Epithelial cell of proximal tubule (primary cell): ENCODE results near the gene CCL20. TPM values are rescaled to one million over a fixed set of nuclear protein-coding genes. Genes with fewer than 3 reads are reported as not detected.
A peak's percentile ranks its signal among the peaks of the same experiment; 100 is the strongest.

ENCODE experiments used
- DNase-seq: peaks from one replicate; pipeline ENCODE4 v3.0.0-alpha.2; 2011; ENCODE audit warnings: low read depth
- H3K4me3 ChIP-seq: 2 replicates; pipeline ENCODE4 v1.5.1; 2011; ENCODE audit warnings: low read depth, mild to moderate bottlenecking, low read length
- total RNA-seq: library from RNA; depleted of rRNA; stranded (reverse); fragments of >200 nt; gene quantifications from 2 replicates; pipeline ENCODE4 v1.2.3, GENCODE V29; 2015
- TF ChIP-seq, protein P1 (sequence below): conservative IDR thresholded peaks from 2 replicates; pipeline ENCODE4 v1.5.1; 2012; ENCODE audit warnings: low read depth, mild to moderate bottlenecking, low read length

Gene CCL20
- total RNA-seq, 1 donor from 2014 or later, result 1.0 TPM

DNA sequence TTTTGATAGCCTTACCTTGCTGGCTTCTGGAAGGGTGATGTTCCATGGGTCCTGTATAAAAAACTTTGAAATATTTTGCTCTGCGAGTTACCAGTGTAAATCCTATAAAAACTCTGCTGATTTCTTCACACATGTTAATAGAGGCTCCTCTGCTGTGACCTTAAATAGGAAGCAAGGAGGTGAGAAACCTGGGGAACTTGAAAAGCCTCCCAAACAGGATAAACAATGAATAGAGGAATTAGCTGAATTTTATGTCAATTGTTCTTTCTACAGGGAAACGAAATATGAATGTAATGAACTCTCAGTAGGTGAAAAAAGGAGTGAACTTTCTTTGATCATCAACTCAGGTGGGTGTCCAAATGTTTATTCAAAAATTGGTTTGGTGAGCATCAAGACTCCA lies 10.8 kb upstream of the CCL20 start:
- H3K4me3 ChIP-seq, result no peak overlapping the region
- TF ChIP-seq, protein P1, sequence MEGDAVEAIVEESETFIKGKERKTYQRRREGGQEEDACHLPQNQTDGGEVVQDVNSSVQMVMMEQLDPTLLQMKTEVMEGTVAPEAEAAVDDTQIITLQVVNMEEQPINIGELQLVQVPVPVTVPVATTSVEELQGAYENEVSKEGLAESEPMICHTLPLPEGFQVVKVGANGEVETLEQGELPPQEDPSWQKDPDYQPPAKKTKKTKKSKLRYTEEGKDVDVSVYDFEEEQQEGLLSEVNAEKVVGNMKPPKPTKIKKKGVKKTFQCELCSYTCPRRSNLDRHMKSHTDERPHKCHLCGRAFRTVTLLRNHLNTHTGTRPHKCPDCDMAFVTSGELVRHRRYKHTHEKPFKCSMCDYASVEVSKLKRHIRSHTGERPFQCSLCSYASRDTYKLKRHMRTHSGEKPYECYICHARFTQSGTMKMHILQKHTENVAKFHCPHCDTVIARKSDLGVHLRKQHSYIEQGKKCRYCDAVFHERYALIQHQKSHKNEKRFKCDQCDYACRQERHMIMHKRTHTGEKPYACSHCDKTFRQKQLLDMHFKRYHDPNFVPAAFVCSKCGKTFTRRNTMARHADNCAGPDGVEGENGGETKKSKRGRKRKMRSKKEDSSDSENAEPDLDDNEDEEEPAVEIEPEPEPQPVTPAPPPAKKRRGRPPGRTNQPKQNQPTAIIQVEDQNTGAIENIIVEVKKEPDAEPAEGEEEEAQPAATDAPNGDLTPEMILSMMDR, result no peak
- no peak for DNase-seq

GRCh38 chr2:227804975-227805374 lies 8.7 kb upstream of the CCL20 start:
- H3K4me3 ChIP-seq, result no peak overlapping the region
- DNase-seq, result no peak
- TF ChIP-seq, protein P1, result no peak

GRCh38 chr2:227805578-227805977 lies 8.1 kb upstream of the CCL20 start:
- DNase-seq, result no peak
- TF ChIP-seq, protein P1, result no peak
- H3K4me3 ChIP-seq, result no peak overlapping the region

GRCh38 chr2:227808936-227809335 lies 4.7 kb upstream of the CCL20 start:
- no peak for DNase-seq
- H3K4me3 ChIP-seq, result no peak overlapping the region
- TF ChIP-seq, protein P1, result no peak

DNA sequence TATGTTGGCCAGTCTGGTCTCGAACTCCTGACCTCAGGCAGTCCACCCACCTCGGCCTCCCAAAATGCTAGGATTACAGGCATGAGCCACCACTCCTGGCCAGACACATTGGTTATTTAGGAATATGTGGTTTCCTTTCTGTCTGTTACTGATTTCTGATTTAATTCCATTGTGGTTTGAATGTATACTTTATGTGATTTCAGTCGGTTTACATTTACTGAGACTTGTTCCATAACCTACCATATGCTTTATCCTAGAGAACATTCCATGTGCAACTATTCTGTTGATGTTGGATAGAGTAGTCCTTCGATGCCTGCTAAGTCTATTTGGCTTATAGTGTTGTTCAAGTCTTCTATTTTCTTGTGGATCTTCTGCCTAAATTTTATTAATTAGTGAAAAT lies 1.6 kb upstream of the CCL20 start:
- no peak overlapping the region for H3K4me3 ChIP-seq
- TF ChIP-seq, protein P1, result no peak
- DNase-seq, result no peak

GRCh38 chr2:227813229-227813561 lies 447 bp upstream of the CCL20 start:
- H3K4me3 ChIP-seq, result no peak overlapping the region
- TF ChIP-seq, protein P1, result no peak
- no peak for DNase-seq

DNA sequence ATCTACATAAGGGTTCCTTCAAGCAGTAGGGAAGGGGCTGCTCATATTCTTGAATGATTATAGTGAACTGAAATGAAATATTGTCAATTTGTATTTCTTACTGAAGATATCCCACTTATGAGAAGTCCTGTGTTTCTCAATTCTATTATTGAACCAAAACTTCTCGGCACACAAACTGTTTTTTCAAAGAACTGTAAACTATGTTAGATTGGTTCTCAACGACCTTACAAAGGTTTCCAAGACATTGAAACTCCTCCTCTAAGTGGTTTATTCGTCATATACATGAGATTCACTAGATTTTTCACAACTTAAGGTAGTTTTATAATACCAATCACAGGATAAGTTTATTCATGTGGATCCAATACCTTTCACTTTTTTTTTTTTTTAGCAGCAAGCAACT lies 1.4 kb downstream of the CCL20 start:
- TF ChIP-seq, protein P1, result no peak
- DNase-seq, result no peak
- H3K4me3 ChIP-seq, result peak overlapping the region; percentile 53
